KMS-11 (cell line): ENCODE results near the gene MYO3B.

Source experiments
- H2AFZ ChIP-seq: fragments of 200-600 bp; sonication (generic); 2 replicates; pipeline ENCODE4 v1.6.1; 2016; ENCODE audit warnings: antibody characterized with exemption, mixed run types, low read depth
- H3K27ac ChIP-seq: fragments of 200-600 bp; sonication (generic); 2 replicates; pipeline ENCODE4 v1.6.1; 2016; ENCODE audit warnings: mild to moderate bottlenecking, mixed run types
- H3K27me3 ChIP-seq: fragments of 200-600 bp; sonication (generic); 2 replicates; pipeline ENCODE4 v1.6.1; 2017; ENCODE audit warnings: mild to moderate bottlenecking, low read depth, mixed run types, moderate library complexity; ENCODE audit not compliant: insufficient read depth
- H3K36me3 ChIP-seq: fragments of 200-600 bp; sonication (generic); 2 replicates; pipeline ENCODE4 v1.6.1; 2017; ENCODE audit warnings: mild to moderate bottlenecking, mixed run types; ENCODE audit not compliant: insufficient read depth
- H3K4me1 ChIP-seq: fragments of 200-600 bp; sonication (generic); 2 replicates; pipeline ENCODE4 v1.6.1; 2016; ENCODE audit warnings: mild to moderate bottlenecking, low read depth, mixed run types; ENCODE audit not compliant: poor library complexity, severe bottlenecking
- H3K4me2 ChIP-seq: fragments of 200-600 bp; sonication (generic); 2 replicates; pipeline ENCODE4 v1.7.0; 2016; ENCODE audit warnings: mild to moderate bottlenecking, mixed run types
- H3K4me3 ChIP-seq: fragments of 200-600 bp; sonication (generic); IDR thresholded peaks from 2 replicates; pipeline ENCODE4 v1.6.1; 2017; ENCODE audit warnings: low read depth, low read length, mixed read lengths; ENCODE audit not compliant: insufficient read depth
- H3K79me2 ChIP-seq: fragments of 200-600 bp; sonication (generic); 2 replicates; pipeline ENCODE4 v1.6.1; 2016; ENCODE audit warnings: low read depth, mixed run types; ENCODE audit not compliant: insufficient read depth
- H3K9ac ChIP-seq: fragments of 200-600 bp; sonication (generic); 2 replicates; pipeline ENCODE4 v1.6.1; 2016; ENCODE audit warnings: mild to moderate bottlenecking, mixed run types
- H4K20me1 ChIP-seq: fragments of 200-600 bp; sonication (generic); 2 replicates; pipeline ENCODE4 v1.6.1; 2016; ENCODE audit warnings: mild to moderate bottlenecking, mixed run types; ENCODE audit not compliant: insufficient read depth
- TF ChIP-seq, protein P1 (sequence below): fragments of 200-600 bp; sonication (generic); conservative IDR thresholded peaks from 2 replicates; pipeline ENCODE4 v1.6.1; 2017; ENCODE audit warnings: low read depth, mild to moderate bottlenecking, antibody characterized with exemption, low read length, moderate library complexity, mixed read lengths

Gene MYO3B

GRCh38 chr2:170553748-170554147 is 375.8 kb downstream of the MYO3B start:
- TF ChIP-seq, protein P1, sequence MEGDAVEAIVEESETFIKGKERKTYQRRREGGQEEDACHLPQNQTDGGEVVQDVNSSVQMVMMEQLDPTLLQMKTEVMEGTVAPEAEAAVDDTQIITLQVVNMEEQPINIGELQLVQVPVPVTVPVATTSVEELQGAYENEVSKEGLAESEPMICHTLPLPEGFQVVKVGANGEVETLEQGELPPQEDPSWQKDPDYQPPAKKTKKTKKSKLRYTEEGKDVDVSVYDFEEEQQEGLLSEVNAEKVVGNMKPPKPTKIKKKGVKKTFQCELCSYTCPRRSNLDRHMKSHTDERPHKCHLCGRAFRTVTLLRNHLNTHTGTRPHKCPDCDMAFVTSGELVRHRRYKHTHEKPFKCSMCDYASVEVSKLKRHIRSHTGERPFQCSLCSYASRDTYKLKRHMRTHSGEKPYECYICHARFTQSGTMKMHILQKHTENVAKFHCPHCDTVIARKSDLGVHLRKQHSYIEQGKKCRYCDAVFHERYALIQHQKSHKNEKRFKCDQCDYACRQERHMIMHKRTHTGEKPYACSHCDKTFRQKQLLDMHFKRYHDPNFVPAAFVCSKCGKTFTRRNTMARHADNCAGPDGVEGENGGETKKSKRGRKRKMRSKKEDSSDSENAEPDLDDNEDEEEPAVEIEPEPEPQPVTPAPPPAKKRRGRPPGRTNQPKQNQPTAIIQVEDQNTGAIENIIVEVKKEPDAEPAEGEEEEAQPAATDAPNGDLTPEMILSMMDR: no peak
- Histone ChIP-seq H3K4me1 (no peaks in the 10 kb centered on the region), H3K36me3 (no peaks in the 10 kb centered on the region), H3K79me2 (no peaks in the 10 kb centered on the region), H3K27ac (no peak overlapping the region), H3K4me2 (no peak overlapping the region), H3K27me3 (no peaks in the 10 kb centered on the region), H4K20me1 (no peaks in the 10 kb centered on the region), H3K9ac (no peak overlapping the region), H2AFZ (no peak overlapping the region), H3K4me3 (no peak overlapping the region)

- no peaks in the 10 kb centered on the region for H3K4me1 ChIP-seq
- H2AFZ ChIP-seq: no peak overlapping the region
- H3K27ac ChIP-seq: no peak overlapping the region
- TF ChIP-seq, protein P1: no peak
- no peaks in the 10 kb centered on the region for H3K27me3 ChIP-seq
- H3K9ac ChIP-seq: no peak overlapping the region
- no peak overlapping the region for H3K4me2 ChIP-seq
- H4K20me1 ChIP-seq: no peaks in the 10 kb centered on the region
- H3K79me2 ChIP-seq: no peaks in the 10 kb centered on the region
- no peak overlapping the region for H3K4me3 ChIP-seq
- H3K36me3 ChIP-seq: no peaks in the 10 kb centered on the region
Observed at GRCh38 chr2:170554278-170554955, 376.5 kb downstream of the MYO3B start.

DNA sequence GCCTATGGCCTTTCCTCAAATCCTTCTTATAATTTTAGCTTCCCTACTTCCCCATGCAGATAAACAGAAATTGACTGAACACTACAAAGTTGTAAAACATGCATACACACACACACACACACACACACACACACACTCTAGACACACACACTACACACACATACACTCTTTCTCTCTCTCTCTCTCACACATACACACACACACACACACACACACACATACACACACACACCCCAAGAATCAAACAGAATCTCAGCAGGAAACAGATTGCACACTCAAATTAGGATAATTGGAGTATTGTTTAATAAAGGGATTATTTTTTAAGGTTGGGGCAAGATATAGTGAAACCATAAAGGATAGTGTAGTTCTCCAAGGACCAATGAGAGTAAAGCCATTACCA is 385.0 kb downstream of the MYO3B start:
- Histone ChIP-seq H3K79me2 (no peaks in the 10 kb centered on the region), H4K20me1 (no peaks in the 10 kb centered on the region), H3K27me3 (no peaks in the 10 kb centered on the region), H3K4me2 (no peak overlapping the region), H3K27ac (no peak overlapping the region), H3K9ac (no peak overlapping the region), H2AFZ (no peak overlapping the region), H3K36me3 (no peaks in the 10 kb centered on the region), H3K4me1 (no peaks in the 10 kb centered on the region), H3K4me3 (no peak overlapping the region)
- TF ChIP-seq, protein P1: no peak

GRCh38 chr2:170563401-170563800 is 385.5 kb downstream of the MYO3B start:
- TF ChIP-seq, protein P1: no peak
- Histone ChIP-seq H3K4me3 (no peak overlapping the region), H3K79me2 (no peaks in the 10 kb centered on the region)

More at GRCh38 chr2:170563401-170563800, 385.5 kb downstream of the MYO3B start:
- Histone ChIP-seq H3K9ac (no peak overlapping the region), H3K36me3 (no peaks in the 10 kb centered on the region), H3K27ac (no peak overlapping the region), H3K4me1 (no peaks in the 10 kb centered on the region), H2AFZ (no peak overlapping the region), H4K20me1 (no peaks in the 10 kb centered on the region), H3K4me2 (no peak overlapping the region), H3K27me3 (no peaks in the 10 kb centered on the region)
